Panc1 (cell line): ENCODE results near the gene ANKRD42. TPM values are rescaled to one million over a fixed set of nuclear protein-coding genes. Genes with fewer than 3 reads are reported as not detected.
"Not testable (repeated sequence)": the region's sequence is repeated elsewhere in the genome, so short reads cannot be mapped to it uniquely, and the experiment has no call there.

ENCODE experiments used
- ATAC-seq: fragments of 200-7000 bp; cut with Tn5 transposase; 2 replicates; pipeline ENCODE4 v1.9.1; 2020; ENCODE audit warnings: mild to moderate bottlenecking, moderate library complexity
- BruUV-seq: library from RNA; stranded (reverse); fragments of 400-500 nt; replicated peaks from 2 replicates; lab custom pipeline; 2021; lab: Mats Ljungman, UMichigan
- CTCF ChIA-PET: fragments of 300-600 bp; sonication (Branson Sonifier 250); formaldehyde crosslinking; loops from one replicate; lab custom pipeline; 2022; ENCODE audit warnings: antibody characterized with exemption; lab: Charles Lee
- POLR2A ChIA-PET: fragments of 300-600 bp; sonication (Branson Sonifier 250); formaldehyde crosslinking; loops from one replicate; lab custom pipeline; 2022; ENCODE audit warnings: antibody characterized with exemption; lab: Charles Lee
- DNase-seq: peaks from one replicate; pipeline ENCODE4 v3.0.0-alpha.2; 2010; ENCODE audit warnings: low read depth, low spot score
- H3K27ac ChIP-seq: 2 replicates; pipeline ENCODE4 v1.5.1; 2011; ENCODE audit warnings: mild to moderate bottlenecking, low read length, inconsistent platforms
- H3K27me3 ChIP-seq: fragments of 200-500 bp; sonication (Bioruptor generic); 2 replicates; pipeline ENCODE4 v1.6.0; 2014; ENCODE audit warnings: low read length, inconsistent platforms; ENCODE audit not compliant: control insufficient read depth, insufficient read depth
- H3K36me3 ChIP-seq: fragments of 200-500 bp; sonication (Bioruptor generic); 2 replicates; pipeline ENCODE4 v1.5.1; 2014; ENCODE audit warnings: inconsistent platforms, mild to moderate bottlenecking, low read length, moderate library complexity; ENCODE audit not compliant: control insufficient read depth, insufficient read depth
- H3K4me1 ChIP-seq: 2 replicates; pipeline ENCODE4 v1.5.1; 2011; ENCODE audit warnings: inconsistent platforms, mild to moderate bottlenecking, low read length, moderate library complexity; ENCODE audit not compliant: control insufficient read depth, insufficient read depth
- H3K4me3 ChIP-seq, 2 experiments: 2 replicates each; pipeline ENCODE4 v1.5.1; 2011 to 2012; ENCODE audit warnings: low read depth in 2 of 2, low read length in 2 of 2, mild to moderate bottlenecking in 2 of 2, inconsistent platforms in 1 of 2, moderate library complexity in 1 of 2
- H3K9me3 ChIP-seq: fragments of 200-500 bp; sonication (Bioruptor generic); 2 replicates; pipeline ENCODE4 v1.5.1; 2014; ENCODE audit warnings: low read depth, mild to moderate bottlenecking, inconsistent platforms, low read length, moderate library complexity; ENCODE audit not compliant: control insufficient read depth, insufficient read depth
- POLR2AphosphoS5 ChIP-seq: IDR thresholded peaks from 2 replicates; pipeline ENCODE4 v1.6.1; 2012; ENCODE audit warnings: mild to moderate bottlenecking, low read depth, low read length, moderate library complexity
- SIN3A ChIP-seq: IDR thresholded peaks from 2 replicates; pipeline ENCODE4 v1.6.1; 2012; ENCODE audit warnings: low read depth, mild to moderate bottlenecking, low read length, moderate library complexity, borderline replicate concordance; ENCODE audit not compliant: insufficient read depth
- TCF7L2 ChIP-seq: IDR thresholded peaks from 2 replicates; pipeline ENCODE4 v1.6.1; 2011; ENCODE audit warnings: mild to moderate bottlenecking, low read depth, low read length, inconsistent platforms
- in situ Hi-C: cut with HindIII; loops from 2 replicates; pipeline ENCODE4 v1.10.0; 2016; ENCODE audit warnings: low sequenced_read_pairs, low pct_unique_long_range_greater_than_20kb
- intact Hi-C: fragments of 100-400 bp; cut with micrococcal nuclease; formaldehyde crosslinking; loops from one replicate; pipeline ENCODE4 v1.10.0; 2022; ENCODE audit not compliant: unreplicated experiment
- total RNA-seq: library from RNA; stranded (reverse); gene quantifications from one replicate; pipeline ENCODE4 v1.2.1, GENCODE V29; 2021; ENCODE audit not compliant: unreplicated experiment
- TF ChIP-seq, protein P1 (sequence below), 2 experiments: IDR thresholded peaks; 2 replicates each; pipeline ENCODE4 v1.6.1; 2011 to 2012; ENCODE audit warnings: low read depth in 2 of 2, control low read depth in 1 of 2, low read length in 1 of 2, mild to moderate bottlenecking in 1 of 2, moderate library complexity in 1 of 2; ENCODE audit not compliant: insufficient read depth in 1 of 2
- TF ChIP-seq, protein P2 (sequence below): fragments of 450-650 bp; IDR thresholded peaks from 2 replicates; pipeline ENCODE4 v1.5.1; 2017; ENCODE audit warnings: mild to moderate bottlenecking

The ANKRD42 gene
- total RNA-seq, 1 experiment from 2014 or later, result 14.8 TPM

DNA sequence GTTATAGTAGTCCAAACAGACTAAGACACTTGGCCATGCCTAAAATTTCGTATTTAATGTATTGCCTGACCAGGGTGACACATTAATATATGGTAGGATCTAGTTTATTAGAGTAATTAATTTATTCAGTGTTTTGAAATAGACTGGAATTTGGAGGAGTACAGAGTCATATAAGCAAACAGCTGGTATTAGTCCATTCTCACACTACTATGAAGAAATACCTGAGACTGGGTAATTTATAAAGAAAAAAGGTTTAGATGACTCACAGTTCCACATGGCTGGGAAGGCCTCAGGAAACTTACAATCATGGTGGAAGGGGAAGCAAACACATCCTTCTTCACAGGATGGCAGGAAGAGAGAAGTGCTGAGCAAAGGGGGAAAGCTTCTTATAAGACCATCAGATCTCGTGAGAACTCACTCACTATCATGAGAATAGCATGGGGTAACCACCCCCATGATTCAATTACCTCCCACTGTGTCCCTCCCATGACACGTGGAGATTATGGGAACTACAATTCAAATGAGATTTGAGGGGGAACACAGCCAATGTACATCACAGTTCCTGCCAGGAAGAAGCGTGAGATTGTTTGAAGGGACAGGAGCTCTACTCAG is 13.4 kb downstream of the ANKRD42 start:
- ATAC-seq, H3K9me3 ChIP-seq, H3K27me3 ChIP-seq, BruUV-seq, intact Hi-C loops, in situ Hi-C loops, H3K4me1 ChIP-seq, H3K4me3 ChIP-seq, H3K36me3 ChIP-seq, H3K27ac ChIP-seq, DNase-seq, CTCF ChIA-PET: not testable (repeated sequence)
- POLR2A ChIA-PET, result interaction anchor here (0.6 kb wide), 1 partner anchor 23 kb away, joined by 5 read pairs; no protein-coding TSS in a partner anchor

DNA sequence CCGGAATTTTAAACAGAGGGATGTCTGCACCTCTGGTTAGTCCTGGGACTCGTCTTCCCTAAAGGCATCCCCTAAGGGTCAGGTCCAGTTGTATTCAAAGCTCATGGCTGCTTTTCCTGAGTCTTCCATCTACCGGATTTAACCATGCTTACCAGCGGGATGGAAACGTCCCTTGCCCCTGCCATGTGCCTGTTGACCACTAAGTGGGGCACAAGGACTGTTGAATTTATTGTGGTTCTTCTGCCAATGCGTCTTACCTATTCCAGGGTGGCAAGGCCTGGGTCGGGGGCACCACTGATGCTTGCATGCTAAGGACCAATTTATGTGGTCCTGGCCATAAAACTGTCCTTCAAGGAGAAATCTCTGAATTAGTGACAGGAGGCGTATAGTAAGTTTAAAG is 25.6 kb downstream of the ANKRD42 start:
- Histone ChIP-seq H3K4me3 (no peak overlapping the region), H3K27ac (no peak overlapping the region), H3K4me1 (peaks cover 4% of the 10 kb centered on the region; the same call in 1 of the 2 replicates), H3K36me3 (no peaks in the 10 kb centered on the region), H3K27me3 (peaks cover 5% of the 10 kb centered on the region; the same call in 1 of the 2 replicates), H3K9me3 (no peaks in the 10 kb centered on the region)
- no TSS peak for BruUV-seq
- in situ Hi-C loops, result no loop called here
- CTCF ChIA-PET, result interaction anchor here (0.9 kb wide), 1 partner anchor 30 kb away, joined by 3 read pairs; no protein-coding TSS in a partner anchor
- DNase-seq, result no peak
- POLR2A ChIA-PET, result no interaction called here
- ATAC-seq, result peak; percentile 82; the same call in 1 of the 2 replicates
- intact Hi-C loops, result no loop called here
- TF ChIP-seq, protein P1, sequence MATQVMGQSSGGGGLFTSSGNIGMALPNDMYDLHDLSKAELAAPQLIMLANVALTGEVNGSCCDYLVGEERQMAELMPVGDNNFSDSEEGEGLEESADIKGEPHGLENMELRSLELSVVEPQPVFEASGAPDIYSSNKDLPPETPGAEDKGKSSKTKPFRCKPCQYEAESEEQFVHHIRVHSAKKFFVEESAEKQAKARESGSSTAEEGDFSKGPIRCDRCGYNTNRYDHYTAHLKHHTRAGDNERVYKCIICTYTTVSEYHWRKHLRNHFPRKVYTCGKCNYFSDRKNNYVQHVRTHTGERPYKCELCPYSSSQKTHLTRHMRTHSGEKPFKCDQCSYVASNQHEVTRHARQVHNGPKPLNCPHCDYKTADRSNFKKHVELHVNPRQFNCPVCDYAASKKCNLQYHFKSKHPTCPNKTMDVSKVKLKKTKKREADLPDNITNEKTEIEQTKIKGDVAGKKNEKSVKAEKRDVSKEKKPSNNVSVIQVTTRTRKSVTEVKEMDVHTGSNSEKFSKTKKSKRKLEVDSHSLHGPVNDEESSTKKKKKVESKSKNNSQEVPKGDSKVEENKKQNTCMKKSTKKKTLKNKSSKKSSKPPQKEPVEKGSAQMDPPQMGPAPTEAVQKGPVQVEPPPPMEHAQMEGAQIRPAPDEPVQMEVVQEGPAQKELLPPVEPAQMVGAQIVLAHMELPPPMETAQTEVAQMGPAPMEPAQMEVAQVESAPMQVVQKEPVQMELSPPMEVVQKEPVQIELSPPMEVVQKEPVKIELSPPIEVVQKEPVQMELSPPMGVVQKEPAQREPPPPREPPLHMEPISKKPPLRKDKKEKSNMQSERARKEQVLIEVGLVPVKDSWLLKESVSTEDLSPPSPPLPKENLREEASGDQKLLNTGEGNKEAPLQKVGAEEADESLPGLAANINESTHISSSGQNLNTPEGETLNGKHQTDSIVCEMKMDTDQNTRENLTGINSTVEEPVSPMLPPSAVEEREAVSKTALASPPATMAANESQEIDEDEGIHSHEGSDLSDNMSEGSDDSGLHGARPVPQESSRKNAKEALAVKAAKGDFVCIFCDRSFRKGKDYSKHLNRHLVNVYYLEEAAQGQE (IDR thresholded peaks at IDR 0.05; ENCODE audit: insufficient read depth in 1 of 2, low read depth in 2 of 2, low read length in 1 of 2), result no peak
- TF ChIP-seq, protein P2, sequence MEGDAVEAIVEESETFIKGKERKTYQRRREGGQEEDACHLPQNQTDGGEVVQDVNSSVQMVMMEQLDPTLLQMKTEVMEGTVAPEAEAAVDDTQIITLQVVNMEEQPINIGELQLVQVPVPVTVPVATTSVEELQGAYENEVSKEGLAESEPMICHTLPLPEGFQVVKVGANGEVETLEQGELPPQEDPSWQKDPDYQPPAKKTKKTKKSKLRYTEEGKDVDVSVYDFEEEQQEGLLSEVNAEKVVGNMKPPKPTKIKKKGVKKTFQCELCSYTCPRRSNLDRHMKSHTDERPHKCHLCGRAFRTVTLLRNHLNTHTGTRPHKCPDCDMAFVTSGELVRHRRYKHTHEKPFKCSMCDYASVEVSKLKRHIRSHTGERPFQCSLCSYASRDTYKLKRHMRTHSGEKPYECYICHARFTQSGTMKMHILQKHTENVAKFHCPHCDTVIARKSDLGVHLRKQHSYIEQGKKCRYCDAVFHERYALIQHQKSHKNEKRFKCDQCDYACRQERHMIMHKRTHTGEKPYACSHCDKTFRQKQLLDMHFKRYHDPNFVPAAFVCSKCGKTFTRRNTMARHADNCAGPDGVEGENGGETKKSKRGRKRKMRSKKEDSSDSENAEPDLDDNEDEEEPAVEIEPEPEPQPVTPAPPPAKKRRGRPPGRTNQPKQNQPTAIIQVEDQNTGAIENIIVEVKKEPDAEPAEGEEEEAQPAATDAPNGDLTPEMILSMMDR, result peak; percentile 72

DNA sequence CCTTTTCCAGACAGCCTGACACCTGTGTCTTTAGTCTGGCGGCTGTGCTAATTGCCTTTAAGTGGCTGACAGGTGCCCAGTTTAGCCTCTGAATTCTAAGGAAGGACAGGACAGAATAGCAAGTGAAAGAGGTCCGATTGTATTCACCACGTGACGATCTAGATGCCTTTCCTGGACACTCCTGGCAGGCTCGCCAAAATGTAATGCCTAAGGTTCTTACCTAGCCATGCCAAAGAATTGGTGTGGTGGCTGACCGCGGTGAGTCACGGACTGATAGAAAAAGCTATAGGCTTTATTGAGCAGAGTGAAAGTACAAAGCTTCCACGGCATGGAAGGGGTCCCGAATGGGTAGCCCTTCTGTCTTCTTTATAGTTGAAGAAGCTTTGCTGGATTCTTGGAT is 26.7 kb downstream of the ANKRD42 start:
- DNase-seq, result no peak
- H3K4me1 ChIP-seq, result peaks cover 4% of the 10 kb centered on the region; the same call in 1 of the 2 replicates
- intact Hi-C loops, result no loop called here
- CTCF ChIA-PET, result no interaction called here
- POLR2A ChIA-PET, result interaction anchor here (0.6 kb wide), 1 partner anchor 8 kb away, joined by 3 read pairs; no protein-coding TSS in a partner anchor
- ATAC-seq, result peak; percentile 75
- no peak overlapping the region for H3K27ac ChIP-seq
- TF ChIP-seq, protein P2, result no peak
- TF ChIP-seq SIN3A (no peak), POLR2AphosphoS5 (no peak), TCF7L2 (no peak)
- TF ChIP-seq, protein P1 (IDR thresholded peaks at IDR 0.05; ENCODE audit: insufficient read depth in 1 of 2, low read depth in 2 of 2, low read length in 1 of 2), result no peak
- no peaks in the 10 kb centered on the region for H3K9me3 ChIP-seq
- in situ Hi-C loops, result no loop called here
- BruUV-seq, result no TSS peak
- peak overlapping the region; percentile 7 to 35; a peak in 3 of 4 replicates for H3K4me3 ChIP-seq
- peaks cover 5% of the 10 kb centered on the region; the same call in 1 of the 2 replicates for H3K27me3 ChIP-seq
- no peaks in the 10 kb centered on the region for H3K36me3 ChIP-seq
